ENCODE results near the gene TPMT. TPM values are rescaled to one million over a fixed set of nuclear protein-coding genes. Genes with fewer than 3 reads are reported as not detected.

TPMT gene
- 13.6 TPM for total RNA-seq
- long read RNA-seq, transcript TPMT-201 (9 exons, 3,181 nt) = major isoform, 32 of 42 reads
- long read RNA-seq, partial matches to known transcripts = 0 of 42 reads
- long read RNA-seq, other reads (novel, unspliced or antisense) = 10 of 42 reads

GRCh38 chr6:18154507-18155149 lies at the start of gene TPMT:
TPMT (minus strand) TSS chr6:18155077; CDS start chr6:18149127, 5,950 bp downstream.
- Histone ChIP-seq H3K4me3 (peak within 1 kb of the TSS; percentile 93), H3K36me3 (peaks cover under 1% of the 10 kb centered on the region), H3K27ac (peak within 1 kb of the TSS; percentile 88), H3K4me1 (peaks cover 19% of the 10 kb centered on the region), H3K9me3 (no peaks in the 10 kb centered on the region), H3K27me3 (no peaks in the 10 kb centered on the region)
- ATAC-seq (no peak), DNase-seq (no peak)
- intact Hi-C loops (cut with DNase I) = no loop called here
- TF ChIP-seq CTCF (IDR thresholded peaks at IDR 0.05) = no peak

- no peak overlapping the region for H3K27ac ChIP-seq
- DNase-seq (no peak), ATAC-seq (no peak)
- no peak for TF ChIP-seq CTCF (IDR thresholded peaks at IDR 0.05)
- no peaks in the 10 kb centered on the region for H3K9me3 ChIP-seq
- H3K27me3 ChIP-seq = no peaks in the 10 kb centered on the region
- no peaks in the 10 kb centered on the region for H3K4me1 ChIP-seq
- no peak overlapping the region for H3K4me3 ChIP-seq
- peaks cover 19% of the 10 kb centered on the region for H3K36me3 ChIP-seq
- intact Hi-C loops (cut with DNase I) = no loop called here
Measured at GRCh38 chr6:18203786-18204185, 48.9 kb upstream of the TPMT start.

GRCh38 chr6:18192026-18192425 lies 37.1 kb upstream of the TPMT start:
- peaks cover 5% of the 10 kb centered on the region for H3K36me3 ChIP-seq
- intact Hi-C loops (cut with DNase I) = no loop called here
- H3K9me3 ChIP-seq = no peaks in the 10 kb centered on the region
- H3K27me3 ChIP-seq = no peaks in the 10 kb centered on the region
- ATAC-seq (no peak), DNase-seq (no peak)
- no peak overlapping the region for H3K27ac ChIP-seq
- TF ChIP-seq CTCF (IDR thresholded peaks at IDR 0.05) = no peak
- no peaks in the 10 kb centered on the region for H3K4me1 ChIP-seq
- H3K4me3 ChIP-seq = no peak overlapping the region

GRCh38 chr6:18189196-18189595 lies 34.3 kb upstream of the TPMT start:
- no peak overlapping the region for H3K4me3 ChIP-seq
- peaks cover 12% of the 10 kb centered on the region for H3K4me1 ChIP-seq
- intact Hi-C loops (cut with DNase I) = no loop called here
- TF ChIP-seq CTCF (IDR thresholded peaks at IDR 0.05) = no peak
- H3K9me3 ChIP-seq = no peaks in the 10 kb centered on the region
- H3K27ac ChIP-seq = no peak overlapping the region
- ATAC-seq (no peak), DNase-seq (no peak)
- no peaks in the 10 kb centered on the region for H3K36me3 ChIP-seq
- H3K27me3 ChIP-seq = no peaks in the 10 kb centered on the region

- DNase-seq = no peak
- Histone ChIP-seq H3K27ac (no peak overlapping the region), H3K9me3 (no peaks in the 10 kb centered on the region), H3K4me3 (no peak overlapping the region), H3K4me1 (peaks cover 12% of the 10 kb centered on the region), H3K36me3 (no peaks in the 10 kb centered on the region), H3K27me3 (no peaks in the 10 kb centered on the region)
- intact Hi-C loops (cut with DNase I) = no loop called here
- no peak for TF ChIP-seq CTCF (IDR thresholded peaks at IDR 0.05)
- ATAC-seq = no peak
Measured at GRCh38 chr6:18187701-18188100, 32.8 kb upstream of the TPMT start.

All from upper lobe of right lung (tissue), 1 donor.